HG02981 (cell line): ENCODE measurements around the gene MEGF11.

ENCODE experiments used
- ATAC-seq: cut with Tn5 transposase; IDR thresholded peaks from one replicate; pipeline ENCODE4 v1.9.1; 2021; ENCODE audit warnings: mild to moderate bottlenecking, moderate library complexity; ENCODE audit not compliant: unreplicated experiment

MEGF11 gene

DNA sequence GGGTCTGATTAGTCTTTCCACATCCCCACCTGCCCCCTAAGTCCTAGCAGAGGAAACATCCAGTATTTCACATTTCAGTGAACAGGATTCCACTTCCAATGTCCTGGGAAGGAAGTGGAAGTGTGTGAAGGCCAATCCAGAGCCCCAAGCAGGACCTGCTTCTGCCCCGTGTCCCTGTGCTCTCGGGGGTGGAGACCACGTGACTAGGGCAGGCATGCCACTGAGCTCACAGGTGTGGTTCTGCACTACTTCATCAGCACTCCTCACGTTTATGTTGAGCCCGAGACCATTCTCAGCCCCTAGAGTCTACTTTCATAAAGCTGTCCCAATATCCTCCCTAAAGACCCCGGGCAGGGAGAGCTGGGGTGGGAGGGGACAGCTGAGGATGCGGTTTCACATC lies 299.9 kb downstream of the MEGF11 start:
- ATAC-seq, result no peak

DNA sequence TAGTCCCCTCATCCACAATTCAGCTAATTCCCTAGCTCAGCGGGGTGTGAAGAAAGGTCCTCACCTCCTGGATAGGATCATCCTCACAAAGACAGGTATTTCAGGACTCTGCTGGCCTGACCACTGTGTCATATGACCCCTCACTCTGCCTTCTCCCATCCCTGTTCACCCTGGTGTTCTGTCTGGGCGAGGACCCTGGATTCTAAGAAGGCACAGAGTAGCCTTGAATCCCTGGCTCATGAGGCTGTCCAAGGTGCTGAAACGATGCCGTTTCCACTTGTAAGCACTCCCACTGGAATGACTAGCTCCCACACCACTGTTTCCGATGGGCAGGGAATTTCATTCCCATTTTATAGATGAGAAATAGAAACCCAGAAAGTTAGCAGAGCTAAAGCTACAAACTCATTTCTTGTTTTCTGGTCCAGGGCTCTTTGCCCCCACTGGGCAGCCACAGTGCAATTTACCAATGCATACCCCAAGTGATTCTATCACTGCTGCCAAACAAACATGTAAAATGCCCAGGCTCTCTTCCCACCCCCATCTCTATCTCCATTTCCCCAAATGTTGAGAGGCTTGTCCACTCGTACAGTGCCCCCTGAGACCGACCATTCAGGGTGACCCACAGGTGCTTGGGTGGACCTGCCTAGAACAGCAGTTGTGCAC lies 301.0 kb downstream of the MEGF11 start:
- ATAC-seq, result no peak

DNA sequence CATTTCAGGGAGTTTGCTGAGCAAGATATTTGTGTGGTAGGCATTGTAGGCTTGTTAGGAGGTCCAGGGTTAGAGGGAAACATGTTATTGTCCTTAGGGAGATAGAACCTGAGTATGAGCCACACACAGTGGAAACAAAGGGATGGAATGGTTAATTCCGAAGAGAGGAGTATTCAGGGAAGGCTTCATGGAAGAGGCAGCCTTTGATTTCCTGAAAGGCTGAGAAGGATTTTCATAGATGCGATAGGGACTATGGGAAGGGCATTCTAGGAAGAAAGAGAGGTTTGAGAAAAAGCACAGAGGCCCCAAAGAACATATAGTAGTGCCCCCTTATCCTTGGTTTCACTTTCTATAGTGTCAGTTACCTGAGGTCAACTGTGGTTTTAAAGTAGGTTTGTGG lies 302.5 kb downstream of the MEGF11 start:
- no peak for ATAC-seq

DNA sequence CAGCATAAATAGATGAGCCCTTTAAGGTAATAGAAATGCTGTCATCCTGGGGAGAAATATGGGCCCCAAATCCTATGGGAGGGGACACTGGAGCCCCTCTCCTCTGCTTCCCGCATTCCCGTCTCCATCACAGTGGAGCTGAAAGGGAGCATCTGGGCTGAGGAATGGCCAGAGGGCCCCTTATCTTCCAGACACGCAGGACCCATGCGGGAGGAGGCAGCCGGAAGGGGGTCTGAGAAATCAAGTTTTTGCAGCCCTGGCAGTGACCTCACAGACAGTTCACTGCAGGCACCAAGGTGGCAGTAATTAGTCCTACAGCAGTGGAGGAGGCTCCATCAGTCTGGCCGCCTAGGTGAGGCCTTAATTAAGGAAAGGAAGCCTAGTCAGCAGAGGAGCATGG lies 304.1 kb downstream of the MEGF11 start:
- ATAC-seq, result no peak

DNA sequence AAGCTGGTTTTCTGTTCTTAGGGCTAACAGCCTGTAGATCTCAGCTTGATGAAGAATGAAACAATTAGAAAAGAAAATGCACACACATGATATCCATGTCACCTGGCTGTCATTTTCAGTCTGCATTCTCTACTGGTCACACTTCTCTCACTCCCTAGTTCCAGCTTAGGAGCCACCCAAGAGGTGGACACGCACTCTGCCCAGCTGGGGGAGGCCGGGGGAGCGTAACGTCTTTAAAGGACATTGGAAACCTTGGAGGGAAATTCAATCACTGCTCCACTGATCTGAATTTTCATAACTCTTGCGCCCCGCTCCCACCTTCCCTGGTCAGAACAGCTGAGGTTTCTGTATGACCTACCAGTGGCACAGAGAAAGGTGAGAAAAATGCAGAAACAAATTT lies 304.5 kb downstream of the MEGF11 start:
- no peak for ATAC-seq

DNA sequence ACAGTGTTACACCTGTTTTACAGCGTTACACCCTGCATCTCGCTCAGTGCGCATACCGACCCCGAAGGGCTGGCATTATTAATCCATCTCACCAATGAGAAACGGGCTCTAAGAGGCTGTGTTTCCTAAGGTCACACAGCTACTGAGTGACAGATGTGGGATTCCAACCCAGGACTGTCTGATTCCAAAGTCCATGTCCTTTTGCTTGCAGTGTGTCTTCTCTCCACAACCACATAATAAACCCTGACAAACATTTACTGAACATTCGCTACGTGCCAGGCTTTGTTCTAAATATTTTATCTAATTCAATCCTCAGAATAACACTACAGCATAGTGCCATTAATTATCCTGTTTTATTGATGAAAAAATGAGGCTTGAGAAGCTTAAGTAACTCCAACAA lies 305.2 kb downstream of the MEGF11 start:
- ATAC-seq, result no peak

DNA sequence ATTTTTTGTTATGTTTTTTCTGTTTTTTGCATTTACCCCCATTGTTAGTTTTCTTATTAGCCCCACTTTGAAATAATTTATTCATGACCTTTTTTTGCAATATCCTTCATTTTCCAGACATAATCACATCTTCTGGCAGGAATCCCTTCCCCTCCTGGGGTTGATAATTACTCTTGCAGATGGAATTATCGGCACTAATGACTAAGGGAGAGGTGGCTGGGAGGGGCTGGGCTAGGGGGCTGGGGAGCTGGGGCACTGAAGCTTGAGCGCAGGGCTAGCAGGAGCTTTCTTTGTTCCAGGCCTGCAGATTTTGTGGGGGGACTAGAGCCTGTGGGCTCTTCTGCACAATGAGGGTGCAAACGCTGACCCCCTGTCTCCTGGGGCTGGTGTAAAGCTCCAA lies 306.5 kb downstream of the MEGF11 start:
- no peak for ATAC-seq

DNA sequence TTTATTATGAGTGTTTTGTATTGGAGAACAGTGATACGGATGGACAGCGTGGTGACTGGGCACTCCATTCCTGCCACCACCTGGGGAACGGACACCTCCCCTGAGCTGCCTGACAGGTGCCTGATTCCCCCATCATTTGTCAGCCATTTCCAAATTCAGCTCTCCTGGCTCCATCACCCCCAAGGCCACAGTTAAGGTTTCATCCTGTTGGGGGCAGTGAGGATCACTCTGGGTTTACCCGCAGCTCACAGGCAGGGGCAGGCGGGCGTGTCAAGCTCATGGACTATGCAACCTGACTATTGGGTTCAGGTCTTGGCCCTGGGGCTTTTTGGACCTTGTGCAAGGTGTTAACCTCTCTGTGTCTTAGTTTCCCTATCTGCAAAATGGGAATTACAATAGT lies 307.9 kb downstream of the MEGF11 start:
- no peak for ATAC-seq

DNA sequence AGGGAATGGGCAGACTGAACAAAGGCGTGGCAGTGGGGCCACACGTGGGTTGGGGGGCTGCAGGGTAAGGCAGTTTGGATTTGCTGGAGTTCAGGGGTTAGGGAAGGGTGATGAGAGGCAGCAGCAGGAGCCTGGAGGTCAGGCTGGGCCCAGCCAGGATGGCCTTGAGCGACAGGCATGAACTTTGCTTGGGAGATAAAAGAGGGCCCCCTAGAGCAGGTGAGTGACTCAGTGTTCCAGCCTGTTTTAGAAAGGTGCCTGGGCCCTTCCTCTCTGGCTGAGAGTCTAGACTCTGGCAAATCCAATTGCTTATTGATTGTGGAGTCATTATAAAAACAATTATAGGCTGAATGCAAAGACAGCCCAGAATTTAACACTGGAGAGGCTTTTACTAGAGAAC lies 309.1 kb downstream of the MEGF11 start:
- no peak for ATAC-seq

DNA sequence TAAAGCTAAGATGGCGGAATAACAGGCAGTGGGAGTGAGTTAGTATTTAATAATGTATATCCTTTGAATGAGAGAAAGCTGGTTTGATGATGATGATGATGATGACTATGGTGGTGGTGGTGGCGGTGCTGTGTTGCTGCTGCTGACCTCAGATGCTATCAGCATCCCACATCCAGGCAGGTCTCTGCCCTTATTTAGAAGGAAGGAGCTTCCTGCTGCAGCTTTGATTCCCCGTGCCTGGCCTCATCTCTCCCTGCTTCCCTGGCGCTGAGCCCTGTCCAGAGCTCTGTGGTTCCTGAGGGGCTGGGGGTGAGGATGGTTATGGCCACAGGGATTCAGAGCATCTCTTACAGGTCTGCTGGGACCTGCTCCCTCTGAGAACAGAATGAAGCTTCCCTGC lies 311.1 kb downstream of the MEGF11 start:
- ATAC-seq, result no peak

DNA sequence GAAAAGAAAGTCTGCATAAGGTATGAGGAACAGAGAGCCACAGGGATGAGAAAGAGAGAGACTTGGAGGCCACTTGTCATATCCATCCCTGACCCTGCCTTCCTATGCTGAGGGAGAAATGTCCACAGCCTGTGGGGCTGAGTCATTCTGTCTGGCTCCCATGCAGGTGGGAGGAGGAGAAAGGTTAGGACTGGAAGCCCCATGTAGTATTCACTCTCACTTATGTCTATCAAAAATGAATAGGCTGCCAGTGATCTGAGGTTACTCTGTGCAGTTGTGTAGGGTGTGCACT lies 313.0 kb downstream of the MEGF11 start:
- no peak for ATAC-seq

DNA sequence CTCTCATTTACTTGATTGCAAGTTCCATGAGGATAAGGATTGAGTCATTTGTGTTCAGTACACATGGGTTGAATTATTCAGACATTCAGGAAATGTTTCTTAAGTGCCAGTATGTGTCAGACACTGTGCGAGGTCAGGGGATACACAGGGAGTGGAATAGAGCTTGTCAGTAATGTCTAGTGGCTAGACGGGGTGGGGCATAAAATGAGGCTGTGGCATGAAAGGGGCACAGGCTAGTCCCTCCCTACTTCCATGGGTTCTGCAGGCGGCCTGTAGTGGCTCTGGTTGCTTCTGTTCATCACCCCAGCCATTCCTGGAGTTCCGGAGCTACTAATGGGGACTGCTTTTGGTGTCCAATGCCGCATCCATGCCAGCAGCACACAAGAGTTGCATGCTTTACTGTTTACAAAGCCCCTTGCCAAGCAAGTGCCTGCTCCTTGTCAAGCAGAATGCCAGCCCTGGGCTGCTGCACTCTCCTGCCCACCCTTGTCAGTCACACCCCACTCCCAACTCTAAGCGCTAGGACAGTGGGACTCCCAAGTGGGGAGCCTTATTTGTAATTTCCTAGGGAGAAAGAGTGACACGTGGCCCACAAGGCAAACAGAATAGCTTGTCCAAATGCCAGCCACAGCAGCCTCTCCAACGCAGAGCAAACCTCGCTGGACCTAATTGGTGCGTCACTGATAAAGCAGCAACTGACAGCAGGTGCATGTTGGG lies 313.5 kb downstream of the MEGF11 start:
- ATAC-seq, result no peak

DNA sequence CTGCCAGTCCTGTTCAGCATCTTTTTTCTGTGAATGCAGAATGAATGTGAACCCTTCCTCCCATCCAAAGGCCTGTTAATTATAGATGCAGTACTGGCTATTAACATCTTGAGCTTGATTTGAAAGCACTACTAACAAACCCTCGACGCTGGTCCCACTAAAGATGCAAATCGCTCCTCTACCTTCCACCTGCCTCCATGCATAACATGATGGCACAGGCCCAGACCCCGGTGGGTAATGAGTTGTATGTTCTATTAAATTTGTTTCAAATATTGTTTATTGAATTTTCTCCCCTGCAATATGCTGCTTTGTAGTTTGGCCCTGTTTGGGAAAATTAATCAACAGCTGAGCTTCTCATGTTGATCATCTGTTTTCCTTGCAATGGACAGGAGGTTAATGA lies 314.9 kb downstream of the MEGF11 start:
- ATAC-seq, result no peak

DNA sequence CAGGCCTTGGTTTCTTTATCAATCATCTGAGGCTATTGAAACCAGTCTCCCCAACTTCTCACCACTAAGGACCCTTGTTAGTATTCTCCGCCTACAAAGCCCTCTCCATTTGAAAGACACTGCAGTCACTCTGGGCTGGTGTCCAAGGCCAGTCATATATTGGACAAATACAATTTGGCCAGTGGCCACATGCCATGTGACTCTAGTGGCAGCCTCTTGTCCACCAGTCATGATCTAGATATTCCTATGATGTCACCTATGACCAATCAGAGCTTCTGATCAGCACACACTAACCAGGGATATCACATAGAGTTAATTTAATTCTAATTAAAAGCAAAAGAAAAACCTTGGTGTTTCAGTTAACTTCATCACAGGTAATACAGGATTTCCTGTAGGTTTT lies 316.1 kb downstream of the MEGF11 start:
- no peak for ATAC-seq

DNA sequence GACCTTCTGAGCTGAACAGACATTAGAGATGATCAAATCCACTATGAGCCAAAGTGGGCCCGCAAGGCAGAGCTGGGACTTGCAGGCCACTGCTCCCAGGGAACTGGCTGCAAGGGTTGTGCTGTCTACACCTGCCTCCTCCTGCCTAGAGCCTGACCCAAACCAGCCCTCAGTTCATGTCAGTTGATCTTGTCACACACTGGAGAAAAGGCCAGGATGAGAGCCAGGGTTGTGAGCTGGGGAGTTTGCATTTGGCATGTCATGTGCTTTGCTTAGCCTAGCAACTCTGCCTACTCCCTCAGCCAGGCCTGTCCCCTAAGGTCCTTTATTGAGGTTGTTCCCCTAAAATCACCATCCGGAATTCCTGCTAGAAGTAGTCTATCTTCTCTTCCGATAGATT lies 316.5 kb downstream of the MEGF11 start:
- no peak for ATAC-seq

DNA sequence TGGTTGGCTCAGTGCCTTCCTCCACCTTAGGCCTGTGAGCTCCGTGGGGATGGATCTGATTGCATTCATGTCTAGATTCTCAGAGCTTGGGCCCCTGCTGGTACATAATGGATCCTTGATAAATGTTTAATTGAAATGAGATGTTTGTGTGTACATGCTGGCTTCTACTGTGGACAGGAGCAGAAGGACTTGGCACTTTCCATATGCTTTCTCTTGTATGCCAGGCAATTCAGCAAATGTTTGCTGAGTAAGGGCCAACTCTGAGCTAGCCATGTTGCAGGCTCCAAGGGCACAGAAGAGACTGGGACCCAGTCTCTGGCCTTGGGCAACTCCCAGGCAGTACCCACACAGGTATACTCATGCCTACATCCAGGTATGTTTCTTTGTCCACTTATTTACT lies 317.3 kb downstream of the MEGF11 start:
- no peak for ATAC-seq

DNA sequence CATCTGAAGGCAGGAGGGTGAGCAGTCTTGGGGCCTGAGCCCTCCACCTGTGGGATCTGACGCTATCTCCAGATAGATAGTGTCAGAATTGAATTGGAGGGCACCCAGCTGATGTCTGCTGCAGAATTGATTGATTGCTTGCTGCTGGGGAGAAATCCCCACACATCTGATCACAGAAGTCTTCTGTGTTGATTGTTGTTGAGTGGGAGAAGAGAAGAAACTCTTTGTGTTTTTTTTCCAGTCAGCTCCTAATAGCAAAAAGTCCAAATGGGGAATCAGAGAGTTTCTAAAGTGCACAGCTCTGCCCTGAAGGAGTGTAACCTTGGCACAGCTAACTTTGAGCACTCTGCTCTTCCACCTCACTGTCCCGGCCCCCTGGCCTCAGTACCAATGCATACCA lies 318.2 kb downstream of the MEGF11 start:
- ATAC-seq, result no peak

DNA sequence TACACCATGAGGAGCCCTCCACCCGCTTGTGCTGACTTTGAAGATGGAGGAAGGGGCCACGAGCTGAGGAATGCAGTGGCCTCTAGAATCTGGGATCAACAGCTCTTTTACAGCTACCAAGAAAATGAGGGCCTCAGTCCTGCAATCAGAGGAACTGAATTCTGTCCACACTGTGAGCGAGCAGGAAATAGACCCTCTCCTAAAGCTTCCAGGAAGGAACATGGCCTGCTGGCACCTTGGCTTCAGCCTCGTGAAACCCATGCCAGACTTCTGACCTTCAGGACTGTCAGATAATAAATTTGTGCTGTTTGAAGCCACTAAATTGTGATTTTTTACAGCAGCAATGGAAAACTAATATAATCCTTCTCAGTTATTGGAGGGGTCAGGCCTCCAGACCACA lies 322.3 kb downstream of the MEGF11 start:
- ATAC-seq, result no peak

DNA sequence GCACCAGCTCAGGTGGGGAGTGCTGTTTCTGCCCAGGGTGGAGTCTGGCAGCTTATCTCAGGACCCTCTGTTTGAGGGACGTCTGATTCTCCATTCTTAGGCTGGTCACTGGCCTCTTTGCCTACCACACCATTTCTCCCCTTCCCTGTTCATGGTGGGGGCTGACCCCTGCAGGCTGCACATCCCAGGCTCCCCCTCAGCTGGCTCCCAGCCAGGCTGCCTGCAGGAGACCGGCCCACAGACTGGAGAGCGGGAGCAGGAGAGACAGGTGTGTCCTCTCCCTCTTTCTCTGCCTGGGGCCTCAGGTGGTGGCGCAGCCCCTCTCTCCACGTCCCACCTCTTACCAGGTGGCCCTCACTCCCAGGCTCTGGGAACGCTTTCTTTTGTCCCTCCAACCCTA lies 323.4 kb downstream of the MEGF11 start:
- ATAC-seq, result no peak

DNA sequence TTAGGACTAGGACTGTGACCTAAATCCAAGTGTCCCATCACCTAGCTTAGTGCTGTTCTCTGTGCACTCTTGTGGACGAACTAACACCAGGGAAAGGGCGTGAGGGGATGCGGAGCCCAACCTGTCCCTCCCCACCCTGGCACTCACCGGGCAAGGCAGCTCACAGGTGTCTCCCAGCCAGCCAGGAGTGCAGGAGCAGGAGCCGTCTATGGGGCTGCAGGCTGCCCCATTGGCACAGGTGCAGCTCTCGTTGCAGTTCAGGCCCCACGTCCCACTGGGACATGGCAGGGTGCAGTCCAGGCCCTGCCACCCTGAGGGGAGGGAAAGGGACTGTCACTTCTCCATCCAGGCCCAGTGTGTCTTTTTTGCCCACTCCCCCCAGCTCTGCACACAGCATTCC lies 324.0 kb downstream of the MEGF11 start:
- ATAC-seq, result no peak

DNA sequence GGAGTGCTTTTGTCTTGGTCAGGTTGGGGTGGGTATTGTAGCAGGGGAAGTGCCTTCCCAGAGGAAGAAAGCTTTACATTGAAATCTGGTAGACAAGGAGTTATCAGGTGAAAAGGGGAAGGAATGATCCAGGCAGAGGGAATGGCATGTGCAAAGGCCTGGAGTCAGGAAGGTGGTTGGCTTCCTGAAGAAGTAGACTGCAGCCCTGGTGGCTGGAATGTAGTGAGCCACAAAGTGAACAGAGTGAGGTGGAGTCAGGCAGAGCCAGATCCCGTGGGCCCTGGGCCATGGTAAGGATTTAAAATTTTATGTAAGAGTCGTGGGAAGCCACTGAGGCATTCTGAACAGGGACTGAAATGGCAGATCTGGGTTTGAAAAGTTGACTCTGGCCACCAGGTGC lies 326.0 kb downstream of the MEGF11 start:
- ATAC-seq, result no peak

DNA sequence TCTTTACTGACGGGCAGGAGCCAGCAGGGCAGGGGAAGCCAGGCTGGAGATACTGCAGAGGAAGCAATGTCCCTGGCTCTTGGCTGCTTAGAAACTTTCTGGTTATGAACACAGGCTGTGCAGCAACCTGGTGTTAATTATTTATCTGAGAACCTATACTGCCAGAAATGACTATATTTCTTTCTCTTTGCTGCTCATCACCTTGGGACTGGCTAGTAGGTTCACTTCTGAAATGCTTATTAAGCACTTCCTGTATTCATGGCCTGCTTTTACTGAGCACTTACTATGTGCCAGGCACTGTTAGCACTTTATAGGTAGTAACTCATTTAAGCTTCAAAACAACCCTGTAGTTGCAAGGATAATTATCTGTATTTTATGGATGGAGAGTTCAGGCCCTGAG lies 326.7 kb downstream of the MEGF11 start:
- ATAC-seq, result peak; percentile 65

DNA sequence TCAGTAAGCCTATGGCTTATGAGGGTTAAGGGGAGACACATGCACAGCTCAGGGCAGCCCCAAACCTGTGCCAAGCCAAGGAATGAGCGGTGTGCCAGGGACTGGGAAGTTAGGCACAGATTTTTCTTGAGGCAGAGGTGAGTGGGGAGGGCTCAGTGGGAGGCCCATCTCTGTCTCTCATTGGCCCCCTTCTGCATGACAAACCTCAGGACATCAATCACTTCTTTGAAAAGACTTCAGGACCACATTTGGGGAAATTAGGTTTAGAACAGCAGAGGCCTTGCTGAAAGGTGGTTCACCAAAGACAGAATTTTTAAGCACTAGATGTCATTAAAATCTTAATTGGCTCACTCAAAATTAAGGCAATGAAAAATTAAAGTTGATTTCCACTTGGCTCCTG lies 327.1 kb downstream of the MEGF11 start:
- ATAC-seq, result peak; percentile 11
